Measurements from ENCODE around the gene SCCPDH. TPM values are rescaled to one million over a fixed set of nuclear protein-coding genes. Genes with fewer than 3 reads are reported as not detected.

SCCPDH gene
- total and polyA plus RNA-seq, 2 of the 13 experiments (the other 11 are each of a cell fraction or from before 2014, with no cell fraction given): 36.7 to 62.3 TPM

- WGBS (ENCODE audit: low lambda C conversion rate): 3% methylated on average over 16 of the region's 18 CpGs
- Histone ChIP-seq H3K9ac (ENCODE audit: insufficient read depth, low read depth, low read length) (peak overlapping the region; percentile 54), H3K9me3 (ENCODE audit: low read length) (no peaks in the 10 kb centered on the region; the same call in 1 of the 2 replicates), H3K27me3 (ENCODE audit: control insufficient read depth in 1 of 2, insufficient read depth in 2 of 2, low read length in 2 of 2) (no peaks in the 10 kb centered on the region; a peak in 1 of 5 replicates), H3K27ac (ENCODE audit: extremely low read length, insufficient read depth, low read length) (peak overlapping the region; percentile 14), H4K20me1 (ENCODE audit: insufficient read depth, low read length) (no peaks in the 10 kb centered on the region), H2AFZ (ENCODE audit: low read length) (peak overlapping the region; percentile 93), H3K4me1 (ENCODE audit: insufficient read depth, low read length) (peaks cover 32% of the 10 kb centered on the region), H3K79me2 (ENCODE audit: insufficient read depth, low read length) (no peaks in the 10 kb centered on the region), H3K4me3 (replicated peaks in 1 of 3; ENCODE audit: insufficient read depth in 1 of 3, low read depth in 2 of 3, low read length in 3 of 3) (peak overlapping the region; percentile 31 to 67 (median 53)), H3K4me2 (ENCODE audit: low read depth, low read length) (peak overlapping the region; percentile 89), H3K36me3 (replicated peaks in 1 of 2; ENCODE audit: control insufficient read depth in 1 of 2, insufficient read depth in 2 of 2, low read length in 2 of 2) (no peaks in the 10 kb centered on the region)
- ChIA-PET CTCF (ENCODE audit: low intra/inter-chr PET ratio, low total read pairs) (interaction anchor here (0.8 to 1.6 kb wide), 3 partner anchors 11 to 201 kb away, joined by 3 to 25 read pairs (median 5); no protein-coding TSS in a partner anchor), POLR2A (interaction anchor here (0.7 kb wide), 1 partner anchor 24 kb away, joined by 3 read pairs; no protein-coding TSS in a partner anchor)
- ATAC-seq: peak; percentile 56
- peak; percentile 71 for FAIRE-seq
- in situ Hi-C loops (cut with HindIII; ENCODE audit: extremely low pct_ligation_motif_present, low pct_unique_long_range_greater_than_20kb): loop anchor here (5.0 kb wide), 1 partner anchor 53 kb away; no protein-coding TSS in a partner anchor
- no TSS peak for BruUV-seq (replicated peaks)
- intact Hi-C loops (cut with micrococcal nuclease; ENCODE audit: unreplicated experiment): loop anchor here (1.0 to 5.0 kb wide), 2 partner anchors 10 to 192 kb away; partner anchors contain the start of gene SMYD3
- DNase-seq (ENCODE audit: low spot score): peak; percentile 86
- no peak for TF ChIP-seq KDM3A (CRISPR knock-in tag; IDR thresholded peaks at IDR 0.05; ENCODE audit: low read depth)
- TF ChIP-seq ZNF558 (CRISPR knock-in tag; IDR thresholded peaks at IDR 0.05; ENCODE audit: borderline replicate concordance): no peak
- TF ChIP-seq PITX1 (CRISPR knock-in tag; IDR thresholded peaks at IDR 0.05): no peak; the same call in 1 of the 2 replicates
- TF ChIP-seq ZNF878 (CRISPR knock-in tag; IDR thresholded peaks at IDR 0.05): no peak
- TF ChIP-seq ZBTB26 (CRISPR knock-in tag; IDR thresholded peaks at IDR 0.05; ENCODE audit: borderline replicate concordance): no peak
- TF ChIP-seq JDP2 (CRISPR knock-in tag; IDR thresholded peaks at IDR 0.05; ENCODE audit: borderline replicate concordance): no peak
- TF ChIP-seq, protein P1, sequence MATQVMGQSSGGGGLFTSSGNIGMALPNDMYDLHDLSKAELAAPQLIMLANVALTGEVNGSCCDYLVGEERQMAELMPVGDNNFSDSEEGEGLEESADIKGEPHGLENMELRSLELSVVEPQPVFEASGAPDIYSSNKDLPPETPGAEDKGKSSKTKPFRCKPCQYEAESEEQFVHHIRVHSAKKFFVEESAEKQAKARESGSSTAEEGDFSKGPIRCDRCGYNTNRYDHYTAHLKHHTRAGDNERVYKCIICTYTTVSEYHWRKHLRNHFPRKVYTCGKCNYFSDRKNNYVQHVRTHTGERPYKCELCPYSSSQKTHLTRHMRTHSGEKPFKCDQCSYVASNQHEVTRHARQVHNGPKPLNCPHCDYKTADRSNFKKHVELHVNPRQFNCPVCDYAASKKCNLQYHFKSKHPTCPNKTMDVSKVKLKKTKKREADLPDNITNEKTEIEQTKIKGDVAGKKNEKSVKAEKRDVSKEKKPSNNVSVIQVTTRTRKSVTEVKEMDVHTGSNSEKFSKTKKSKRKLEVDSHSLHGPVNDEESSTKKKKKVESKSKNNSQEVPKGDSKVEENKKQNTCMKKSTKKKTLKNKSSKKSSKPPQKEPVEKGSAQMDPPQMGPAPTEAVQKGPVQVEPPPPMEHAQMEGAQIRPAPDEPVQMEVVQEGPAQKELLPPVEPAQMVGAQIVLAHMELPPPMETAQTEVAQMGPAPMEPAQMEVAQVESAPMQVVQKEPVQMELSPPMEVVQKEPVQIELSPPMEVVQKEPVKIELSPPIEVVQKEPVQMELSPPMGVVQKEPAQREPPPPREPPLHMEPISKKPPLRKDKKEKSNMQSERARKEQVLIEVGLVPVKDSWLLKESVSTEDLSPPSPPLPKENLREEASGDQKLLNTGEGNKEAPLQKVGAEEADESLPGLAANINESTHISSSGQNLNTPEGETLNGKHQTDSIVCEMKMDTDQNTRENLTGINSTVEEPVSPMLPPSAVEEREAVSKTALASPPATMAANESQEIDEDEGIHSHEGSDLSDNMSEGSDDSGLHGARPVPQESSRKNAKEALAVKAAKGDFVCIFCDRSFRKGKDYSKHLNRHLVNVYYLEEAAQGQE (IDR thresholded peaks at IDR 0.05; ENCODE audit: borderline replicate concordance in 1 of 2, low read depth in 1 of 2, low read length in 2 of 2): no peak
- no peak for TF ChIP-seq CENPBD1 (CRISPR knock-in tag; IDR thresholded peaks at IDR 0.05; ENCODE audit: borderline replicate concordance, low read depth)
- TF ChIP-seq, protein P2, sequence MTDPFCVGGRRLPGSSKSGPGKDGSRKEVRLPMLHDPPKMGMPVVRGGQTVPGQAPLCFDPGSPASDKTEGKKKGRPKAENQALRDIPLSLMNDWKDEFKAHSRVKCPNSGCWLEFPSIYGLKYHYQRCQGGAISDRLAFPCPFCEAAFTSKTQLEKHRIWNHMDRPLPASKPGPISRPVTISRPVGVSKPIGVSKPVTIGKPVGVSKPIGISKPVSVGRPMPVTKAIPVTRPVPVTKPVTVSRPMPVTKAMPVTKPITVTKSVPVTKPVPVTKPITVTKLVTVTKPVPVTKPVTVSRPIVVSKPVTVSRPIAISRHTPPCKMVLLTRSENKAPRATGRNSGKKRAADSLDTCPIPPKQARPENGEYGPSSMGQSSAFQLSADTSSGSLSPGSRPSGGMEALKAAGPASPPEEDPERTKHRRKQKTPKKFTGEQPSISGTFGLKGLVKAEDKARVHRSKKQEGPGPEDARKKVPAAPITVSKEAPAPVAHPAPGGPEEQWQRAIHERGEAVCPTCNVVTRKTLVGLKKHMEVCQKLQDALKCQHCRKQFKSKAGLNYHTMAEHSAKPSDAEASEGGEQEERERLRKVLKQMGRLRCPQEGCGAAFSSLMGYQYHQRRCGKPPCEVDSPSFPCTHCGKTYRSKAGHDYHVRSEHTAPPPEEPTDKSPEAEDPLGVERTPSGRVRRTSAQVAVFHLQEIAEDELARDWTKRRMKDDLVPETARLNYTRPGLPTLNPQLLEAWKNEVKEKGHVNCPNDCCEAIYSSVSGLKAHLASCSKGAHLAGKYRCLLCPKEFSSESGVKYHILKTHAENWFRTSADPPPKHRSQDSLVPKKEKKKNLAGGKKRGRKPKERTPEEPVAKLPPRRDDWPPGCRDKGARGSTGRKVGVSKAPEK (CRISPR knock-in tag; IDR thresholded peaks at IDR 0.05; ENCODE audit: borderline replicate concordance): no peak
- TF ChIP-seq U2AF1 (optimal IDR thresholded peaks at IDR 0.05; ENCODE audit: low read depth, low read length): no peak
- no peak for TF ChIP-seq ZBTB34 (CRISPR knock-in tag; IDR thresholded peaks at IDR 0.05)
- peak; percentile 39; the same call in 1 of the 2 replicates for TF ChIP-seq POGZ (CRISPR knock-in tag; IDR thresholded peaks at IDR 0.05)
Measured at GRCh38 chr1:246699095-246699735, 25.0 kb upstream of the SCCPDH start.

All from HepG2 (cell line).